ENCODE measurements around the gene THEMIS.

- TF ChIP-seq CTCF (conservative IDR thresholded peaks at IDR 0.05 in 1 of 2, IDR thresholded peaks at IDR 0.05 in 1 of 2; ENCODE audit: low read depth in 1 of 2, low read length in 2 of 2) (no peak), EZH2 (IDR thresholded peaks at IDR 0.05; ENCODE audit: low read length, missing control alignments) (no peak)
These were observed 190.2 kb downstream of the THEMIS start for GRCh38 chr6:127710668-127711067.

Data from fibroblast of lung (primary cell).